Mucosa of rectum (tissue), 2 donors: ENCODE measurements around the gene COG1.

ENCODE experiments used
- H3K27ac ChIP-seq, 2 donors: one replicate each; pipeline ENCODE4 v1.7.0; 2013; ENCODE audit warnings: inconsistent platforms in 2 of 2, low read depth in 2 of 2, low read length in 2 of 2
- H3K27me3 ChIP-seq, 2 donors: one replicate each; pipeline ENCODE4 v1.7.0; 2013; ENCODE audit warnings: low read length in 2 of 2; ENCODE audit not compliant: control insufficient read depth in 2 of 2, insufficient read depth in 2 of 2
- H3K36me3 ChIP-seq, 2 donors: one replicate each; pipeline ENCODE4 v1.7.0; 2013; ENCODE audit warnings: low read length in 2 of 2; ENCODE audit not compliant: control insufficient read depth in 2 of 2, insufficient read depth in 2 of 2
- H3K4me1 ChIP-seq, 2 donors: one replicate each; pipeline ENCODE4 v1.7.0; 2013; ENCODE audit warnings: low read length in 2 of 2, mild to moderate bottlenecking in 1 of 2; ENCODE audit not compliant: control insufficient read depth in 2 of 2, insufficient read depth in 2 of 2
- H3K4me3 ChIP-seq, 2 donors: one replicate each; pipeline ENCODE4 v1.7.0; 2013; ENCODE audit warnings: low read length in 2 of 2
- H3K9ac ChIP-seq, 2 donors: one replicate each; pipeline ENCODE4 v1.7.0; 2013; ENCODE audit warnings: low read length in 2 of 2, low read depth in 1 of 2, mild to moderate bottlenecking in 1 of 2
- H3K9me3 ChIP-seq, 2 donors: one replicate each; pipeline ENCODE4 v1.7.0; 2013; ENCODE audit warnings: low read length in 2 of 2; ENCODE audit not compliant: control insufficient read depth in 2 of 2
- donor health status: healthy.
- donor health status: Normal muscosa, but diverticular disease.

Gene COG1

GRCh38 chr17:73210002-73210678 is 17.3 kb downstream of the COG1 start:
- Histone ChIP-seq H3K9ac (no peak overlapping the region), H3K4me3 (no peak overlapping the region)

GRCh38 chr17:73211745-73212144 is 18.9 kb downstream of the COG1 start:
- Histone ChIP-seq H3K27me3 (no peaks in the 10 kb centered on the region), H3K4me1 (no peaks in the 10 kb centered on the region), H3K4me3 (no peak overlapping the region), H3K9me3 (no peaks in the 10 kb centered on the region), H3K27ac (no peak overlapping the region), H3K9ac (no peak overlapping the region), H3K36me3 (peaks cover 26 to 39% of the 10 kb centered on the region in 2 donors)

More at GRCh38 chr17:73210002-73210678, 17.3 kb downstream of the COG1 start:
- Histone ChIP-seq H3K36me3 (peaks cover 41 to 53% of the 10 kb centered on the region in 2 donors), H3K4me1 (peaks cover 0 to 2% of the 10 kb centered on the region in 2 donors), H3K27me3 (no peaks in the 10 kb centered on the region), H3K27ac (no peak overlapping the region), H3K9me3 (no peaks in the 10 kb centered on the region)

GRCh38 chr17:73214008-73214407 is 21.2 kb downstream of the COG1 start:
- peaks cover 14 to 18% of the 10 kb centered on the region in 2 donors for H3K36me3 ChIP-seq
- H3K9ac ChIP-seq: no peak overlapping the region
- H3K9me3 ChIP-seq: no peaks in the 10 kb centered on the region
- H3K27ac ChIP-seq: no peak overlapping the region
- H3K27me3 ChIP-seq: no peaks in the 10 kb centered on the region
- no peak overlapping the region for H3K4me3 ChIP-seq
- no peaks in the 10 kb centered on the region for H3K4me1 ChIP-seq

- no peak overlapping the region for H3K4me3 ChIP-seq
- no peak overlapping the region for H3K27ac ChIP-seq
- no peaks in the 10 kb centered on the region for H3K4me1 ChIP-seq
- no peaks in the 10 kb centered on the region for H3K27me3 ChIP-seq
- no peaks in the 10 kb centered on the region for H3K9me3 ChIP-seq
- H3K9ac ChIP-seq: no peak overlapping the region
- H3K36me3 ChIP-seq: peaks cover 5 to 9% of the 10 kb centered on the region in 2 donors
Observed at GRCh38 chr17:73214851-73215250, 22.0 kb downstream of the COG1 start.

GRCh38 chr17:73215447-73215846 is 22.6 kb downstream of the COG1 start:
- Histone ChIP-seq H3K27me3 (no peaks in the 10 kb centered on the region), H3K9ac (no peak overlapping the region), H3K27ac (no peak overlapping the region), H3K4me1 (no peaks in the 10 kb centered on the region), H3K9me3 (no peaks in the 10 kb centered on the region), H3K36me3 (peaks cover 2 to 6% of the 10 kb centered on the region in 2 donors), H3K4me3 (no peak overlapping the region)

GRCh38 chr17:73223626-73224230 is 30.9 kb downstream of the COG1 start:
- Histone ChIP-seq H3K27me3 (no peaks in the 10 kb centered on the region), H3K9ac (no peak overlapping the region), H3K36me3 (peaks cover 3 to 9% of the 10 kb centered on the region in 2 donors), H3K4me3 (no peak overlapping the region), H3K9me3 (no peaks in the 10 kb centered on the region), H3K4me1 (peaks cover 0 to 5% of the 10 kb centered on the region in 2 donors), H3K27ac (no peak overlapping the region)

- Histone ChIP-seq H3K27me3 (no peaks in the 10 kb centered on the region), H3K4me3 (no peak overlapping the region), H3K4me1 (peaks cover 0 to 9% of the 10 kb centered on the region in 2 donors), H3K36me3 (peaks cover 3 to 9% of the 10 kb centered on the region in 2 donors), H3K9ac (no peak overlapping the region), H3K9me3 (no peaks in the 10 kb centered on the region), H3K27ac (no peak overlapping the region)
Observed at GRCh38 chr17:73224237-73224636, 31.4 kb downstream of the COG1 start.

- H3K27me3 ChIP-seq: no peaks in the 10 kb centered on the region
- H3K9me3 ChIP-seq: no peaks in the 10 kb centered on the region
- no peak overlapping the region for H3K9ac ChIP-seq
- no peak overlapping the region for H3K27ac ChIP-seq
- peaks cover under 1 to 10% of the 10 kb centered on the region in 2 donors for H3K4me1 ChIP-seq
- H3K36me3 ChIP-seq: peaks cover 3 to 9% of the 10 kb centered on the region in 2 donors
- H3K4me3 ChIP-seq: no peak overlapping the region
Observed at GRCh38 chr17:73224663-73225305, 31.9 kb downstream of the COG1 start.

- H3K27me3 ChIP-seq: no peaks in the 10 kb centered on the region
- H3K36me3 ChIP-seq: peaks cover 3 to 9% of the 10 kb centered on the region in 2 donors
- H3K4me3 ChIP-seq: no peak overlapping the region
- peaks cover 12 to 19% of the 10 kb centered on the region in 2 donors for H3K4me1 ChIP-seq
- H3K9ac ChIP-seq: no peak overlapping the region
- H3K27ac ChIP-seq: no peak overlapping the region
- H3K9me3 ChIP-seq: no peaks in the 10 kb centered on the region
Observed at GRCh38 chr17:73226556-73227172, 33.8 kb downstream of the COG1 start.

- Histone ChIP-seq H3K27ac (no peak overlapping the region), H3K9me3 (no peaks in the 10 kb centered on the region), H3K4me3 (no peak overlapping the region), H3K27me3 (no peaks in the 10 kb centered on the region), H3K4me1 (peaks cover 12 to 19% of the 10 kb centered on the region in 2 donors), H3K9ac (no peak overlapping the region), H3K36me3 (peaks cover 3 to 9% of the 10 kb centered on the region in 2 donors)
Observed at GRCh38 chr17:73227379-73227778, 34.5 kb downstream of the COG1 start.
